NCI-H1048 (cell line): ENCODE measurements around the gene TH.

Source experiments
- DNase-seq: peaks from one replicate; lab custom pipeline; 2025; lab: John Stamatoyannopoulos, UW

Gene TH

GRCh38 chr11:2171591-2172003 is at the start of gene TH:
Gene TH, minus strand, starts transcription at chr11:2171815. Its CDS starts 29 bp downstream, at chr11:2171786.
- DNase-seq: no peak

GRCh38 chr11:2221024-2221423 is 49.4 kb upstream of the TH start:
- no peak for DNase-seq

DNA sequence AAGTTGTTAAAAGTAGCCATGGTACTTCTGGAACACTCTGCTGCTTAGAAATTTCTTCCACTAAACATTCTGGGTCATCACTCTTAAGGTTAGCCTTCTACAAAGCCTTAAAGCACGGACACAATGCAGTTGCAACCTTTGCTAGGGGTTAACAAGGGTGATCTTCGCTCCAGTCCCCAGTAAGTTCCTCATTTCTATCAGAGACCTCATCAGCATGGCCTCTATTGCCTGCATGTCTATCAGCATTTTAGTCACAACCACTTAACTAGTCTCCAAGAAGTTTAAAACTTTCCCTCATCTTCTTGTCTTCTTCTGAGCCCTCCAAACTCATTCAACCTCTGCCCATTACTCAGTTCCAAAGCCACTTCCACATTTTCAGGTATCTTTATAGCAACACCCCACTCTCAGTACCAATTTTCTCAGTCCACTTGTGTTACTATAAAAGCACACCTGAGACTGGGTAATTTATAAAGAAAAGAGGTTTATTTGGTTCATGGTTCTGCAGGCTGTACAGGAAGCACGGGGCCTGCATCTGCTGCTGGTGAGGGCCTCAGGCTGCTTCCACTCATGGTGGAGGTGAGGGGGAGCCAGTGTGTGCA is 48.7 kb upstream of the TH start:
- no peak for DNase-seq

GRCh38 chr11:2219318-2220017 is 47.9 kb upstream of the TH start:
- DNase-seq: no peak

DNA sequence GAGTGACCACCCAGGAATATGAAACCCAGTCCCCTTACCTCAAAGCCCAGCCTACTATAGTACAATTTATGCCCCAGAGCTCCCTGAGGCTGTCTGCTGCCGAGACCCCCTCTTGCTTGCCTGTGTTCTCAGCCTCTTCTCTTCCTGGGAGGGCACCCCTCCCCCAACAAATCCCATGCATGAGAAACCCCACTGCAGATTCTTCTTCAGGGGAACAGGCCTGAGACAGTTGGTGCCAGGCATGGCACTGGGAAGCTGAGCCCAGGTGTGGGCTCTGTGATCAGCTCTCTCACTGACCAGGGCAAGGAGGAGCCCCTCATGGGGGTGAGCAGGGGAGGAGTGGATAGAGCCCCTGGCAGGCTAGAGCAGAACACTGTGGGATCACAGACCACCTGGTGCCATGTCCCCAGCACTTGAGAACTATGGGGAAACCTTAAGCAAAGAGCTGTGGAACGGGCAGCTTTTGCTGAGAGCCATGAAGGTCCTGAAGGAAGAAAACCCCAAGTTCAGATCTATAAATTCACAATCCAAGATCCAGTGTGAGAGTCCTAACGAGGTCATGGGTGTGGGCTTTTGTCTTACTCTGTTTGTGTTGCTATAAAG is 46.5 kb upstream of the TH start:
- no peak for DNase-seq

DNA sequence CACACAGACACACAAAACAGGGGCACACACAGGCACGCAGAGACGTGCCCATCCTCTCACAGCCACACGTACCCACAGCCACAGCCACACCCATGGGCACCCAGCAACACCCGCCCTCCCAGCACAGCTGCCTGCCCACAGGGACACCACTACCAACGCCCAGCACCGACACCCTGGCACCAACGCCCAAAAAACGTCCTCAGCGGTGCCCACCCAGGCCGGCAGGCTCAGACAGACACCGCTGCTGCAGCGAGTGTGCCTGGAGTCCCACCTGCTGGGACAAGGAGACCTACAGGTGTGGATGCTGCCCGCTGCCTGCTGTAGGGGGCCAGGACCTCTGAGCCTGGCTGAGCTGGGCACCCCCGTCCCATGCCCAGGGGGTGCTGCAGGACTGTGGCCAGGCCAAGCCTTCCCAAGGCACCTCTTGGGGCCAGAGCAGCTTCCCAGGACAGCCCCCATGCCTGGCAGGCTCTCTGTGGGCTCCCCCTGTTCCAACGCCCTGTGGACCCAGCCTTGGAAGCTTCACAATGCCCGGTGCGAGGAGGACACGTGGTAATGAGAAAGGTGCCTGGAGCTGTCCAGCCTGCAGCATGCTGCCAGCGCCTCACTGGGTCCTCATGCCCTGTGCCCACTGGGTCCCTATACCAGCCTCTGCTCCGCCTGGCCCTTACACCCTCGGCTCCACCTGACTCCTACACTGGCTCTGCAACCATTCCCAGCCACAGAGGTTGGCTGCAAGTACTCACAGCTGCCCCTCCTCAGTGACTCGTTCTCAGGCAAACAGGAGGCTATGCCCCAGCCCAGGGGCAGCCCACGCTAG is 45.8 kb upstream of the TH start:
- DNase-seq: no peak

DNA sequence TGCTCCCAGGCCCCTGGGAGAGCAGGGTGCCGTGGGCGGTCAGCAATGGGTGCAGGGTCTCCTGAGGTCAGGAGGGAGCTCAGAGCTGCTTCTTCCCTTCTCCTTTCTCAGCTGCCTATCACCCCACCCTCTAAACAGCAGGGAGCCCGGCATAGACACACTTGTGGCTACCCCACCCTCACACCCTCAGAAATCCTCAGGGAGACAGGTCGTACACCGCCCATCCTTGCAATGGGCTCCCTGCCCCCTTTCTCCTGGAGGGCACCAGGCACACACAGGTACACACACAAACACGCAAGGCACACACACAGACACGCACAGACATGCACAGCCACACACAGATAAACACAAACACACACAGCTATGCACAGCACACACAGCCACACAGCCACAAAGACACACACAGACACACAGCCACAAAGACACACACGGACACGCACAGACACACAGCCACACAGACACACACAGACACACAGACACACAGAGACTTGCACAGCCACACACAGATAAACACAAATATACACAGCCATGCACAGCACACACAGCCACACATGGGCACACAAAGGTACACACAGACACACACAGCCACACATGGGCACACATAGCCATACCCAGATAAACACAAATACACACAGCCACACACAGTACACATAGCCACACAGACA is 44.9 kb upstream of the TH start:
- DNase-seq: no peak

- DNase-seq: no peak
Measured at GRCh38 chr11:2215561-2216399, 44.2 kb upstream of the TH start.

DNA sequence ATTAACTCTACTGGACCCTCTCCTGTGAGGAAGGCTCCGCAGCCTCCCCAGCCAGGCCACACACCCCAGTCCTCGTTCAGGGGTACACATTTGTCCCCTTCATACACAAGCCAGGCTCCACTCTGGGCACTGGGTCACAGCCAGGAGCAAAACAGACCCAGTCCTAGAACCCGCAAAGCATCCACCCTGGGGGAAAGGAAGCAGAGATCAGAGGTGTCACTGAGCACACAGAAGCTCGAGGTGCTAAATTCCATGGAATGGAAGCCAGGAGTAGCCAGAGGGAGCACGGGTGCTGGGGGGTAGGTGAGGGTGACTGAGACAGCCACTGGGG is 43.6 kb upstream of the TH start:
- DNase-seq: no peak

GRCh38 chr11:2214527-2215229 is 43.1 kb upstream of the TH start:
- no peak for DNase-seq

DNA sequence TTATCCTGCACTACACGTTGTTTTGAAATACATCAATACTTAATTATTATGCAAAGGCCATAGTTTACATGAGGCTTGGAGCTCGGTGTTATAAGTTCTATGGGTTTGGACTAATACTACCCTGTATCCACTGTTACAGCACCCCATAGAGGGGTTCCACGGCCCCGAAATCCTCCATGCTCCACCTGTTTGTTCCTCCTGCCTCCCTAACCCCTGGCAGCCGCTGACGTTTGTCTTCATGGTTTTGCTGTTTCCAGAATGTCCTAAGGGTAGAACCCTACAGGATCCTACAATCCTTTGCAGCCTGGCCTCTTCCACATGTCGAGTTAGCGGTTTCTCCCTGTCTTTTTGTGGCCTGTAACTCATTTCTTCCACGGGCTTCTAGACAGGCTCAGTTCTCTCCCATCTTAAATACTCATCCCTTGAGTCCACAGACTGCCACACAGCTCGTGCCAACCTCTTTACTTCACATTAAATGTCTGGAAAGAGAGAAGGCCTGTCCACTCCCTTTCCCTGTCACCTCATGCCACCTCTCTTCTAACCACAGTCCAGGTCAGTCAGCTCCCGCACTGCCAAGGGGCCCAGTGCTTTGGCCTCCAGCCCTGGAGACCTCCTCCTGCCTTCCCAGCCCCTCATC is 42.4 kb upstream of the TH start:
- no peak for DNase-seq

GRCh38 chr11:2213384-2213842 is 41.8 kb upstream of the TH start:
- no peak for DNase-seq

DNA sequence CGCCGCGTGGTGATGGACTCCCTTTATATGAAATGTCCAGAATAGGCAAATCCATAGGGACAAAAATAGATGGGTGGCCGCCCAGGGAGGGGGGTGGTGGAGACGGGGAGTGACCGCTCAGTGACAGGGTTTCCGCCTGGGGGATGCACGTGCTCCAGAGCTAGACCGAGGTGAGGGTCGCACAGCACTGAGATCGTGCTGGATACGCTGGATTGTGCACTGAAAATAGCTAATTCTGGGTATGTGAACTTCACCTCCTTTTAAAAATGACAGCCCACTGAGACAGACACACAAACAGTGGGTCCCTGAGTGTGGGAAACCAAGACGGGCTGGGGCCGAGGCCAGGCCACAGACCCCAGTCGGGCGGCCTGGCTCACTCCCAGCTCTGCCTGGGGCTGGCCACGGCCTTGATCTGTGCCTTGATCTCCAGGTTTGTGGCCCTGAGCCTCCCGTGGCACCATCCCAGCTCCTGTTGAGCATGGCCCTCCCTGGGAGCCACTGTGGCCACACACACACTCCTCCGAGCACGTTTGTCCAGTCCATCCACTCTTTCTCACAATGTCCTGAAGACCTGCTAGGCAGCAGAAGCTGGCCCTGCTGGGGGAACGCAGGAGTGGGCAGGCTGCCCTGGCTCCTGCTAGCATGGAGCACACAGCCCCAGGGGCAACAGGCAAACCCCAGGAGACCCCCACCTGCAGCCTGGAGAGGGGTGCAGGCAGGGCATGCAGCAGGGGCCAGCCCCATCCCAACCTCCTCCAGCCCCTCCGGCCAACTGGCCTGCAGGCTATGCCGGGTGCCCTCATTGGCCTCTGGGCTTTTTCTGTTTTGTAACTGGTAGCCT is 41.0 kb upstream of the TH start:
- DNase-seq: no peak

DNA sequence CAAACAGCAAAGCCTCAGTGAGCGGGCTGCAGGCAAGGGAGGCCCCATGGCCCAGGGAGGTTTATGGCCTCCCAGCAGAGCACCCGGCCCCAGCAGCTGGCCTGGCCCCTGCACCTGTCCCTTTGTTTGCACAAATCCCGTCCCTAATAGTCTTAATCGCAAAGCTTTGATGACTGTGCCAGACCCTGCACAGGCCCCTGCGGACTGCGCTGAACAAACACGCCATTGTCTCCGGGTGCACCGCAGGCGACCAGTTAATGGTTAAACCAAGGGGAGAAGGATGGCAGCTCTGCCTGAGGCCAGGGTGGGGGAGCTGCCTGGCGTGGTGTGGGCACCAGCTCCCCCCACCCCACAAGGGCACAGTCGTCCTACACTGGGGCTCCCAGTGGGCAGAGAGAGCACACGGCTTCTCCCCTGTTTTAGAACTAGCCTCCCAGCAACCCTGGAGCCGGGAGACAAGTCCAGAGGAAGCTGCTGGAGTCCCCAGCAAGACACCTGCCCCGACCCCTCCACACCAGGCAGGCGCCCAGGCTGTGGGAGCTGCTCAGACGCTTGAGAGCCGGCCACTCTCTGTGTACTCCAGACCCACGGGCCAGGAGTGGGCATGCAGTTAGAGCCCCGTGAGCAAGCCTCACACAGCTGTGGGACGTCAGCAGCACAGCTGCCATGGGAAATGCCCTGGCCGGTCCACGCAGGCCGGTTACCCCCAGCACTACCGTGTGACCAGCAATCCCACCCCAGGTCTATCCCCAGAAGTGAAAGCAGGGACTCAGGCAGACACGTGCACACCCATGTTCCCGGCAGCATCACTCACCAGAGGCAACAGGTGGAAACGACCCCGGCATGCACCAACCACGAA is 39.7 kb upstream of the TH start:
- peak; percentile 26 for DNase-seq

GRCh38 chr11:2210366-2211112 is 38.9 kb upstream of the TH start:
- DNase-seq: no peak

DNA sequence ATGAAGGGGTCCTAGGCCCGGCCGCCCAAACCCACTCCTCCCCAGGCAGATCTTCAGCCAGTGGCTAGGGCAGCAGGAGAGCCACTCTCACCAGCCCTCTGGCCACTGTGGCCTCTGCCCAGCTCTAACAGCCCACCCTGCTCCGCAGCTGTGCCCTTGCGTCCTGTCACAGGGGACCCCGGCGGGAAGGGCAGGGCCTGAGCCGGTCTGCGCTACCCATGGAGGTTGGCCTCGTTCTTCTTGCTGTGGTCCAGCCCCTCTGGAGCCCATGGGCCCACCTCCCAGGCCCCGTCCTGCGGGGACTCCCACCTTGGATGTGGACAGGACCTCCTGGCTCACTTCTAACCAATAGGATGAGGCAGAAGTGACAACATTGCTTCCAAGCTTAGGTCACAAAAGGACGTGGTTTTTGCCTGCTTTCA is 38.3 kb upstream of the TH start:
- no peak for DNase-seq

GRCh38 chr11:2209370-2209801 is 37.8 kb upstream of the TH start:
- no peak for DNase-seq
